ENCODE data around the gene ADGRF4. TPM values are rescaled to one million over a fixed set of nuclear protein-coding genes. Genes with fewer than 3 reads are reported as not detected.
A peak's percentile ranks its signal among the peaks of the same experiment; 100 is the strongest.

The ADGRF4 gene
- polyA plus RNA-seq (2013, experiment 1 of 2): 0.25 TPM
- 0.22 TPM for polyA plus RNA-seq (2013, experiment 2 of 2)

GRCh38 chr6:47698342-47698787 is at the start of gene ADGRF4:
ADGRF4 (plus strand) TSS chr6:47698580; CDS start chr6:47707246, 8,666 bp downstream.
- H3K4ac ChIP-seq (ENCODE audit: low read depth, low read length): no peak within 1 kb of the TSS
- H3K27ac ChIP-seq (ENCODE audit: low read depth, low read length): no peak within 1 kb of the TSS
- no peak within 1 kb of the TSS for H3K23ac ChIP-seq (ENCODE audit: low read length)
- H3K79me2 ChIP-seq (ENCODE audit: control insufficient read depth, insufficient read depth, low read length): no peaks in the 10 kb centered on the region
- peaks cover 2% of the 10 kb centered on the region for H3K4me1 ChIP-seq (ENCODE audit: control insufficient read depth, low read depth, low read length)
- H3K27me3 ChIP-seq (ENCODE audit: insufficient read depth, low read length, poor library complexity): no peaks in the 10 kb centered on the region
- no peak within 1 kb of the TSS for H3K4me3 ChIP-seq (ENCODE audit: low read length)
- no peak within 1 kb of the TSS for H3K9ac ChIP-seq (ENCODE audit: low read length)
- H2BK120ac ChIP-seq (ENCODE audit: low read depth, low read length): no peak within 1 kb of the TSS
- no peaks in the 10 kb centered on the region for H3K79me1 ChIP-seq (ENCODE audit: low read length)
- no peak for DNase-seq
- peak within 1 kb of the TSS; percentile 27 for H2BK15ac ChIP-seq (replicated peaks; ENCODE audit: low read depth)
- H3K56ac ChIP-seq (ENCODE audit: low read length): no peak within 1 kb of the TSS
- H3K36me3 ChIP-seq (ENCODE audit: control insufficient read depth, insufficient read depth, low read length): no peaks in the 10 kb centered on the region
- no peak within 1 kb of the TSS for H2BK5ac ChIP-seq (ENCODE audit: low read length)
- H2AK5ac ChIP-seq (ENCODE audit: low read length): no peak within 1 kb of the TSS
- H3K4me2 ChIP-seq (ENCODE audit: low read length): no peak within 1 kb of the TSS
- no peak within 1 kb of the TSS for H4K5ac ChIP-seq (ENCODE audit: low read length)
- H3K18ac ChIP-seq (ENCODE audit: low read length): no peak within 1 kb of the TSS
- no peak within 1 kb of the TSS for H4K8ac ChIP-seq (ENCODE audit: low read depth, low read length)
- WGBS (ENCODE audit: extremely low coverage, insufficient coverage, low lambda C conversion rate): no CpG with 5 or more reads among the region's 5 CpGs

- Histone ChIP-seq H4K8ac (ENCODE audit: low read depth, low read length) (no peak overlapping the region), H3K23ac (ENCODE audit: low read length) (no peak overlapping the region), H3K27ac (ENCODE audit: low read depth, low read length) (no peak overlapping the region), H2BK120ac (ENCODE audit: low read depth, low read length) (no peak overlapping the region), H3K4me2 (ENCODE audit: low read length) (no peak overlapping the region), H3K9ac (ENCODE audit: low read length) (no peak overlapping the region), H3K27me3 (ENCODE audit: insufficient read depth, low read length, poor library complexity) (no peaks in the 10 kb centered on the region), H3K56ac (ENCODE audit: low read length) (no peak overlapping the region), H3K79me2 (ENCODE audit: control insufficient read depth, insufficient read depth, low read length) (no peaks in the 10 kb centered on the region), H3K4me3 (ENCODE audit: low read length) (no peak overlapping the region), H3K18ac (ENCODE audit: low read length) (no peak overlapping the region), H4K5ac (ENCODE audit: low read length) (no peak overlapping the region), H2BK5ac (ENCODE audit: low read length) (no peak overlapping the region), H3K4me1 (ENCODE audit: control insufficient read depth, low read depth, low read length) (peaks cover under 1% of the 10 kb centered on the region), H2AK5ac (ENCODE audit: low read length) (no peak overlapping the region), H2BK15ac (replicated peaks; ENCODE audit: low read depth) (no peak overlapping the region), H3K36me3 (ENCODE audit: control insufficient read depth, insufficient read depth, low read length) (no peaks in the 10 kb centered on the region), H3K4ac (ENCODE audit: low read depth, low read length) (no peak overlapping the region), H3K79me1 (ENCODE audit: low read length) (no peaks in the 10 kb centered on the region)
- WGBS (ENCODE audit: extremely low coverage, insufficient coverage, low lambda C conversion rate): no CpG with 5 or more reads among the region's 3 CpGs
- no peak for DNase-seq
Observed at GRCh38 chr6:47650553-47651432, 47.6 kb upstream of the ADGRF4 start.

DNA sequence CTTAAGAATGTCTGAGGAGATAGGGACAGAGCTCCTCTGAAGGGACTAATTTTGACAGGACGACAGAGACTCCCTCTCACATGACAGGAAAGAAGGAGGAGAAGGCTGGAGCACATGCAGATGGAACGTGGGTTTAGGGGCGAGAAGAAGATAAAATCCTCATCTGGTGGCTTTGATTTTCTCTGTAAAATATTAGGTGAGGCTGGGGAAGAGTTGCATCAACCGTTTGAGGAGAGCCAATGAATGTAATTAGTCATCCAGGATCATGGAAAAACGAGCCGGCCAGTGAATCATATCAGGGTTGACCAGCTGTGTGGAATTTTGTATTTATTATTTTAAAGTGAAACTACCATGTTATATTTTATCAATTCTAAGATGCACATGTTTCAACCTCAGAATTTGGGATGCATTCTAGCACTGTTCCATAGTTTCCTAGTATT is 46.9 kb upstream of the ADGRF4 start:
- no peaks in the 10 kb centered on the region for H3K79me1 ChIP-seq (ENCODE audit: low read length)
- no peak overlapping the region for H3K56ac ChIP-seq (ENCODE audit: low read length)
- no peak overlapping the region for H2AK5ac ChIP-seq (ENCODE audit: low read length)
- no peak overlapping the region for H3K18ac ChIP-seq (ENCODE audit: low read length)
- DNase-seq: no peak
- H3K4me3 ChIP-seq (ENCODE audit: low read length): no peak overlapping the region
- peaks cover 5% of the 10 kb centered on the region for H3K4me1 ChIP-seq (ENCODE audit: control insufficient read depth, low read depth, low read length)
- H2BK5ac ChIP-seq (ENCODE audit: low read length): no peak overlapping the region
- no peak overlapping the region for H4K5ac ChIP-seq (ENCODE audit: low read length)
- H3K27me3 ChIP-seq (ENCODE audit: insufficient read depth, low read length, poor library complexity): no peaks in the 10 kb centered on the region
- H4K8ac ChIP-seq (ENCODE audit: low read depth, low read length): no peak overlapping the region
- no peak overlapping the region for H2BK120ac ChIP-seq (ENCODE audit: low read depth, low read length)
- no peak overlapping the region for H2BK15ac ChIP-seq (replicated peaks; ENCODE audit: low read depth)
- no peak overlapping the region for H3K27ac ChIP-seq (ENCODE audit: low read depth, low read length)
- H3K23ac ChIP-seq (ENCODE audit: low read length): no peak overlapping the region
- no peak overlapping the region for H3K9ac ChIP-seq (ENCODE audit: low read length)
- H3K79me2 ChIP-seq (ENCODE audit: control insufficient read depth, insufficient read depth, low read length): no peaks in the 10 kb centered on the region
- H3K4me2 ChIP-seq (ENCODE audit: low read length): no peak overlapping the region
- no CpG with 5 or more reads among the region's 6 CpGs for WGBS (ENCODE audit: extremely low coverage, insufficient coverage, low lambda C conversion rate)
- no peak overlapping the region for H3K4ac ChIP-seq (ENCODE audit: low read depth, low read length)
- H3K36me3 ChIP-seq (ENCODE audit: control insufficient read depth, insufficient read depth, low read length): no peaks in the 10 kb centered on the region

- no peak overlapping the region for H2BK5ac ChIP-seq (ENCODE audit: low read length)
- no peak overlapping the region for H3K4me3 ChIP-seq (ENCODE audit: low read length)
- no peaks in the 10 kb centered on the region for H3K79me2 ChIP-seq (ENCODE audit: control insufficient read depth, insufficient read depth, low read length)
- WGBS (ENCODE audit: extremely low coverage, insufficient coverage, low lambda C conversion rate): no CpG with 5 or more reads among the region's 5 CpGs
- no peak overlapping the region for H2BK15ac ChIP-seq (replicated peaks; ENCODE audit: low read depth)
- no peaks in the 10 kb centered on the region for H3K27me3 ChIP-seq (ENCODE audit: insufficient read depth, low read length, poor library complexity)
- no peak overlapping the region for H2AK5ac ChIP-seq (ENCODE audit: low read length)
- no peak overlapping the region for H2BK120ac ChIP-seq (ENCODE audit: low read depth, low read length)
- H3K27ac ChIP-seq (ENCODE audit: low read depth, low read length): no peak overlapping the region
- no peak overlapping the region for H3K23ac ChIP-seq (ENCODE audit: low read length)
- H3K79me1 ChIP-seq (ENCODE audit: low read length): no peaks in the 10 kb centered on the region
- H3K36me3 ChIP-seq (ENCODE audit: control insufficient read depth, insufficient read depth, low read length): no peaks in the 10 kb centered on the region
- peaks cover 5% of the 10 kb centered on the region for H3K4me1 ChIP-seq (ENCODE audit: control insufficient read depth, low read depth, low read length)
- H3K18ac ChIP-seq (ENCODE audit: low read length): no peak overlapping the region
- H3K4ac ChIP-seq (ENCODE audit: low read depth, low read length): no peak overlapping the region
- H3K9ac ChIP-seq (ENCODE audit: low read length): no peak overlapping the region
- no peak overlapping the region for H3K56ac ChIP-seq (ENCODE audit: low read length)
- DNase-seq: no peak
- no peak overlapping the region for H4K5ac ChIP-seq (ENCODE audit: low read length)
- no peak overlapping the region for H3K4me2 ChIP-seq (ENCODE audit: low read length)
- H4K8ac ChIP-seq (ENCODE audit: low read depth, low read length): no peak overlapping the region
Observed at GRCh38 chr6:47653706-47654105, 44.7 kb upstream of the ADGRF4 start.

GRCh38 chr6:47654255-47654654 is 44.1 kb upstream of the ADGRF4 start:
- H2BK15ac ChIP-seq (replicated peaks; ENCODE audit: low read depth): no peak overlapping the region
- no peak overlapping the region for H3K9ac ChIP-seq (ENCODE audit: low read length)
- no peak overlapping the region for H3K4me2 ChIP-seq (ENCODE audit: low read length)
- H2BK120ac ChIP-seq (ENCODE audit: low read depth, low read length): no peak overlapping the region
- H3K18ac ChIP-seq (ENCODE audit: low read length): no peak overlapping the region
- H3K4ac ChIP-seq (ENCODE audit: low read depth, low read length): no peak overlapping the region
- H3K36me3 ChIP-seq (ENCODE audit: control insufficient read depth, insufficient read depth, low read length): no peaks in the 10 kb centered on the region
- no peak overlapping the region for H3K4me3 ChIP-seq (ENCODE audit: low read length)
- H3K79me2 ChIP-seq (ENCODE audit: control insufficient read depth, insufficient read depth, low read length): no peaks in the 10 kb centered on the region
- no peak overlapping the region for H2AK5ac ChIP-seq (ENCODE audit: low read length)
- no peak overlapping the region for H4K5ac ChIP-seq (ENCODE audit: low read length)
- WGBS (ENCODE audit: extremely low coverage, insufficient coverage, low lambda C conversion rate): no CpG with 5 or more reads among the region's 4 CpGs
- no peaks in the 10 kb centered on the region for H3K79me1 ChIP-seq (ENCODE audit: low read length)
- H3K4me1 ChIP-seq (ENCODE audit: control insufficient read depth, low read depth, low read length): peaks cover 5% of the 10 kb centered on the region
- no peak overlapping the region for H3K56ac ChIP-seq (ENCODE audit: low read length)
- H4K8ac ChIP-seq (ENCODE audit: low read depth, low read length): no peak overlapping the region
- H3K23ac ChIP-seq (ENCODE audit: low read length): no peak overlapping the region
- H2BK5ac ChIP-seq (ENCODE audit: low read length): no peak overlapping the region
- H3K27me3 ChIP-seq (ENCODE audit: insufficient read depth, low read length, poor library complexity): no peaks in the 10 kb centered on the region
- DNase-seq: no peak
- no peak overlapping the region for H3K27ac ChIP-seq (ENCODE audit: low read depth, low read length)

Data from mesendoderm (in vitro differentiated cells).